HepG2 (cell line): Measurements from ENCODE around the gene FOXP3.

Experiments used
- EP300 ChIP-seq, 3 experiments: sonication (generic) in 1 of 3; formaldehyde crosslinking in 1 of 3; IDR thresholded peaks; 2 replicates each; pipeline versions ENCODE4 v1.5.1 to v1.6.1; 2011 to 2020; ENCODE audit warnings: low read depth in 2 of 3, low read length in 2 of 3, borderline replicate concordance in 1 of 3, improper control_type of control experiment in 1 of 3, mild to moderate bottlenecking in 1 of 3, missing genetic modification reagents in 1 of 3, moderate library complexity in 1 of 3
- GMEB1 ChIP-seq: sonication (generic); formaldehyde crosslinking; IDR thresholded peaks from 2 replicates; pipeline ENCODE4 v1.5.1; 2020; ENCODE audit warnings: missing genetic modification reagents, mild to moderate bottlenecking, borderline replicate concordance
- HCFC1 ChIP-seq: fragments of 150-350 bp; IDR thresholded peaks from 2 replicates; pipeline ENCODE4 v1.6.1; 2014; ENCODE audit warnings: low read depth, low read length
- YY1 ChIP-seq: IDR thresholded peaks from 2 replicates; pipeline ENCODE4 v1.6.1; 2011; ENCODE audit warnings: low read length, low read depth, moderate library complexity, mild to moderate bottlenecking; ENCODE audit not compliant: insufficient read depth, insufficient replicate concordance
- ZNF12 ChIP-seq: sonication (generic); formaldehyde crosslinking; IDR thresholded peaks from 2 replicates; pipeline ENCODE4 v1.5.0; 2020; ENCODE audit warnings: missing genetic modification reagents
- ZNF251 ChIP-seq: sonication (generic); formaldehyde crosslinking; IDR thresholded peaks from 2 replicates; pipeline ENCODE4 v1.9.0; 2021; ENCODE audit warnings: mild to moderate bottlenecking, missing genetic modification reagents
- ZNF777 ChIP-seq: sonication (generic); formaldehyde crosslinking; IDR thresholded peaks from 2 replicates; pipeline ENCODE4 v1.4.0; 2020; ENCODE audit warnings: missing genetic modification reagents

GRCh38 chrX:49264460-49264859 lies at the start of gene FOXP3:
- no peak for TF ChIP-seq ZNF777 (CRISPR knock-in tag)
- no peak for TF ChIP-seq ZNF12 (CRISPR knock-in tag)
- no peak for TF ChIP-seq EP300 (IDR thresholded peaks at IDR 0.05; ENCODE audit: low read depth in 2 of 2, low read length in 2 of 2)
- no peak for TF ChIP-seq EP300 (CRISPR knock-in tag; IDR thresholded peaks at IDR 0.05; ENCODE audit: borderline replicate concordance)
- TF ChIP-seq HCFC1 = no peak
- no peak for TF ChIP-seq GMEB1 (CRISPR knock-in tag)
- TF ChIP-seq YY1 = no peak
- no peak for TF ChIP-seq ZNF251 (CRISPR knock-in tag)
